Caco-2 (cell line): Measurements from ENCODE around the gene AKT1. TPM values are rescaled to one million over a fixed set of nuclear protein-coding genes. Genes with fewer than 3 reads are reported as not detected.

Source experiments
- BruUV-seq: library from RNA; stranded (reverse); fragments of 400-500 nt; replicated peaks from 2 replicates; lab custom pipeline; 2021; lab: Mats Ljungman, UMichigan
- CTCF ChIA-PET: fragments of 300-600 bp; sonication (Branson Sonifier 250); formaldehyde crosslinking; loops from one replicate; lab custom pipeline; 2022; ENCODE audit warnings: antibody characterized with exemption; lab: Charles Lee
- POLR2A ChIA-PET: fragments of 300-600 bp; sonication (Branson Sonifier 250); formaldehyde crosslinking; loops from one replicate; lab custom pipeline; 2022; ENCODE audit warnings: antibody characterized with exemption; lab: Charles Lee
- DNase-seq, 2 experiments: peaks; one replicate each; pipeline versions ENCODE4 v3.0.0 to v3.0.0-alpha.2; 2020 to 2022
- H3K27me3 ChIP-seq: replicated peaks from 2 replicates; pipeline ENCODE4 v1.6.0; 2011; ENCODE audit warnings: low read length; ENCODE audit not compliant: control insufficient read depth, insufficient read depth
- H3K36me3 ChIP-seq: 2 replicates; pipeline ENCODE4 v1.5.1; 2011; ENCODE audit warnings: low read length; ENCODE audit not compliant: control insufficient read depth, insufficient read depth
- H3K4me1 ChIP-seq: fragments of 250-450 bp; sonication (Bioruptor Pico); 2 replicates; pipeline ENCODE4 v1.5.1; 2020; ENCODE audit warnings: mild to moderate bottlenecking
- H3K4me3 ChIP-seq: 2 replicates; pipeline ENCODE4 v1.5.1; 2011; ENCODE audit warnings: low read depth, mild to moderate bottlenecking, control low read depth, low read length
- H3K9me3 ChIP-seq: fragments of 250-450 bp; sonication (Bioruptor Pico); 2 replicates; pipeline ENCODE4 v1.5.1; 2020; ENCODE audit warnings: mild to moderate bottlenecking, moderate library complexity
- H3K27ac Mint-ChIP-seq: one replicate; pipeline ENCODE4 v1.8.0; 2022; ENCODE audit warnings: mixed read lengths; ENCODE audit not compliant: unreplicated experiment
- H3K27me3 Mint-ChIP-seq: one replicate; pipeline ENCODE4 v1.8.0; 2022; ENCODE audit warnings: mixed read lengths; ENCODE audit not compliant: insufficient read depth, unreplicated experiment
- H3K36me3 Mint-ChIP-seq: one replicate; pipeline ENCODE4 v1.8.0; 2022; ENCODE audit warnings: mild to moderate bottlenecking, mixed read lengths; ENCODE audit not compliant: insufficient read depth, unreplicated experiment
- H3K4me1 Mint-ChIP-seq: one replicate; pipeline ENCODE4 v1.8.0; 2022; ENCODE audit warnings: low read depth, mixed read lengths; ENCODE audit not compliant: unreplicated experiment
- H3K4me3 Mint-ChIP-seq: one replicate; pipeline ENCODE4 v1.8.0; 2022; ENCODE audit warnings: mild to moderate bottlenecking, moderate library complexity, mixed read lengths; ENCODE audit not compliant: unreplicated experiment
- H3K9me3 Mint-ChIP-seq: one replicate; pipeline ENCODE4 v1.8.0; 2022; ENCODE audit warnings: mixed read lengths; ENCODE audit not compliant: unreplicated experiment
- intact Hi-C: fragments of 100-400 bp; cut with micrococcal nuclease; formaldehyde crosslinking; loops from one replicate; pipeline ENCODE4 v1.10.0; 2022; ENCODE audit not compliant: unreplicated experiment
- total RNA-seq: library from RNA; stranded (reverse); gene quantifications from 2 replicates; pipeline ENCODE4 v1.2.3, GENCODE V29; 2022
- TF ChIP-seq, protein P1 (sequence below), 2 experiments: fragments of 200-600 bp in 1 of 2; IDR thresholded peaks; 1 replicate in 1 of 2; 2 replicates in 1 of 2; pipeline versions ENCODE4 v1.5.1 to v1.8.0; 2011 to 2022; ENCODE audit warnings: antibody characterized with exemption in 1 of 2, control low read depth in 1 of 2, inconsistent platforms in 1 of 2, low read depth in 1 of 2, low read length in 1 of 2, mild to moderate bottlenecking in 1 of 2, moderate library complexity in 1 of 2; ENCODE audit not compliant: insufficient read depth in 1 of 2, severe bottlenecking in 1 of 2, unreplicated experiment in 1 of 2

AKT1 gene
- total RNA-seq, 1 experiment from 2014 or later = 110 TPM

DNA sequence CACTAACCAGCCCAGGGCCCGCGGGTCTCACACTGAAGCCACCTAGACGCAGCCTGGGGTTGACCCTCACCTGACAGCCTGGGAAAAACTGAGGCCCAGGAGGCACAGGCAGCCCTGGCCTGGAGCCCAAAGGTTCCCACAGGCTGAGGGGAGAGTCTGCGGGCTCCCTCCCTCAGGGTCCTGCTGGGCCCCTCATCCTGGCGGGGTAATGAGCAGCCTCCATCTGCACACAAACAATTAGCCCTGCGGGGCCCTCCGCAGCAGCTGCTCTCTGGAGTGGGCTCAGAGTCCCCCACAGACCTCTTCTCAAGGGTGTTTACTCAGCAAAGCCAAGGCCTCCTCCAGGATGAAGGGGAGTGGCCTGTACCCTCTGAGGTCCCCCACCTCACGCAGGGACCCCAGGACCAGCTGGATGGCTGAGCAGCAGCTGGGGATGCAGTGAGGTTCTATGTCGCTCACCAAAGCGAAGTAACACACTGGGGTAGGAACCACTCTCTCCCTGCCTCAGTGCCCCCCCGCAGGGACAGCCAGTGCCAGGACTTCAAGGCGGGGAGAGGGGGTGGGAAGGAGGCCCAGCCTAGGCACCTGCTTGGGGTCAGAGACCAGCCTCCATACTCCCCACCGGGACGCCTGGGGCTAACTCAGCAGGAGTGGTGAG, 7.3 kb downstream of the AKT1 start:
- H3K27me3 Mint-ChIP-seq = no peaks in the 10 kb centered on the region
- ChIA-PET CTCF (no interaction called here), POLR2A (no interaction called here)
- no TSS peak for BruUV-seq
- H3K36me3 Mint-ChIP-seq = peaks cover 10% of the 10 kb centered on the region
- H3K27ac Mint-ChIP-seq = no peak overlapping the region
- no peaks in the 10 kb centered on the region for H3K27me3 ChIP-seq
- H3K4me1 Mint-ChIP-seq = no peaks in the 10 kb centered on the region
- DNase-seq = no peak
- TF ChIP-seq, protein P1, sequence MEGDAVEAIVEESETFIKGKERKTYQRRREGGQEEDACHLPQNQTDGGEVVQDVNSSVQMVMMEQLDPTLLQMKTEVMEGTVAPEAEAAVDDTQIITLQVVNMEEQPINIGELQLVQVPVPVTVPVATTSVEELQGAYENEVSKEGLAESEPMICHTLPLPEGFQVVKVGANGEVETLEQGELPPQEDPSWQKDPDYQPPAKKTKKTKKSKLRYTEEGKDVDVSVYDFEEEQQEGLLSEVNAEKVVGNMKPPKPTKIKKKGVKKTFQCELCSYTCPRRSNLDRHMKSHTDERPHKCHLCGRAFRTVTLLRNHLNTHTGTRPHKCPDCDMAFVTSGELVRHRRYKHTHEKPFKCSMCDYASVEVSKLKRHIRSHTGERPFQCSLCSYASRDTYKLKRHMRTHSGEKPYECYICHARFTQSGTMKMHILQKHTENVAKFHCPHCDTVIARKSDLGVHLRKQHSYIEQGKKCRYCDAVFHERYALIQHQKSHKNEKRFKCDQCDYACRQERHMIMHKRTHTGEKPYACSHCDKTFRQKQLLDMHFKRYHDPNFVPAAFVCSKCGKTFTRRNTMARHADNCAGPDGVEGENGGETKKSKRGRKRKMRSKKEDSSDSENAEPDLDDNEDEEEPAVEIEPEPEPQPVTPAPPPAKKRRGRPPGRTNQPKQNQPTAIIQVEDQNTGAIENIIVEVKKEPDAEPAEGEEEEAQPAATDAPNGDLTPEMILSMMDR (IDR thresholded peaks at IDR 0.05; ENCODE audit: insufficient read depth in 1 of 2, low read depth in 1 of 2, low read length in 1 of 2, severe bottlenecking in 1 of 2, unreplicated experiment in 1 of 2) = no peak
- no peaks in the 10 kb centered on the region for H3K9me3 Mint-ChIP-seq
- H3K9me3 ChIP-seq = no peaks in the 10 kb centered on the region
- H3K36me3 ChIP-seq = no peaks in the 10 kb centered on the region
- H3K4me3 Mint-ChIP-seq = no peak overlapping the region
- no peak overlapping the region for H3K4me3 ChIP-seq
- intact Hi-C loops = no loop called here
- no peaks in the 10 kb centered on the region for H3K4me1 ChIP-seq

DNA sequence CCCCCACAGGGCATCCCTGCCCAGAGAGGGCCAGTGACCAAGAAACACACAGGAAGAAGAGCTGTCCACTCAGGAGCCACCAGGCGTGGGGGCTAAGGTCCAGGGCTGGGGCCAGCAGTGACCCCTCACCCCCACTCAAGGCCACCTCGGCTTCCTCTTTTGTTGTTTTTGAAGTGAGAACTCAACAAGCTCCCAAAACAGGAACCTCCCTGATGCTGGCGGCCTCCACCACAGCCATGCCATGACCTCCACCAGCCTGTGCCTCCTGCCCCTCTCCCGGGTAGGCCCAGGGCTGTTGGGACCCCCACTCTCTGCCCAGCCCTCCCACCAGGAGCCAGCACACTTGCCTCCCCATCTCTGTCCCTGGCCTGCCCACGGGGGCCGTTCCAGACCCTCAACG, 7.8 kb downstream of the AKT1 start:
- Mint-ChIP-seq H3K36me3 (peaks cover 10% of the 10 kb centered on the region), H3K27ac (no peak overlapping the region), H3K27me3 (no peaks in the 10 kb centered on the region), H3K9me3 (no peaks in the 10 kb centered on the region), H3K4me3 (no peak overlapping the region), H3K4me1 (no peaks in the 10 kb centered on the region)
- CTCF ChIA-PET = no interaction called here
- intact Hi-C loops = no loop called here
- Histone ChIP-seq H3K4me3 (no peak overlapping the region), H3K9me3 (no peaks in the 10 kb centered on the region), H3K27me3 (no peaks in the 10 kb centered on the region), H3K36me3 (no peaks in the 10 kb centered on the region), H3K4me1 (no peaks in the 10 kb centered on the region)
- POLR2A ChIA-PET = no interaction called here
- BruUV-seq = no TSS peak
- DNase-seq = no peak
- TF ChIP-seq, protein P1 (IDR thresholded peaks at IDR 0.05; ENCODE audit: insufficient read depth in 1 of 2, low read depth in 1 of 2, low read length in 1 of 2, severe bottlenecking in 1 of 2, unreplicated experiment in 1 of 2) = no peak

DNA sequence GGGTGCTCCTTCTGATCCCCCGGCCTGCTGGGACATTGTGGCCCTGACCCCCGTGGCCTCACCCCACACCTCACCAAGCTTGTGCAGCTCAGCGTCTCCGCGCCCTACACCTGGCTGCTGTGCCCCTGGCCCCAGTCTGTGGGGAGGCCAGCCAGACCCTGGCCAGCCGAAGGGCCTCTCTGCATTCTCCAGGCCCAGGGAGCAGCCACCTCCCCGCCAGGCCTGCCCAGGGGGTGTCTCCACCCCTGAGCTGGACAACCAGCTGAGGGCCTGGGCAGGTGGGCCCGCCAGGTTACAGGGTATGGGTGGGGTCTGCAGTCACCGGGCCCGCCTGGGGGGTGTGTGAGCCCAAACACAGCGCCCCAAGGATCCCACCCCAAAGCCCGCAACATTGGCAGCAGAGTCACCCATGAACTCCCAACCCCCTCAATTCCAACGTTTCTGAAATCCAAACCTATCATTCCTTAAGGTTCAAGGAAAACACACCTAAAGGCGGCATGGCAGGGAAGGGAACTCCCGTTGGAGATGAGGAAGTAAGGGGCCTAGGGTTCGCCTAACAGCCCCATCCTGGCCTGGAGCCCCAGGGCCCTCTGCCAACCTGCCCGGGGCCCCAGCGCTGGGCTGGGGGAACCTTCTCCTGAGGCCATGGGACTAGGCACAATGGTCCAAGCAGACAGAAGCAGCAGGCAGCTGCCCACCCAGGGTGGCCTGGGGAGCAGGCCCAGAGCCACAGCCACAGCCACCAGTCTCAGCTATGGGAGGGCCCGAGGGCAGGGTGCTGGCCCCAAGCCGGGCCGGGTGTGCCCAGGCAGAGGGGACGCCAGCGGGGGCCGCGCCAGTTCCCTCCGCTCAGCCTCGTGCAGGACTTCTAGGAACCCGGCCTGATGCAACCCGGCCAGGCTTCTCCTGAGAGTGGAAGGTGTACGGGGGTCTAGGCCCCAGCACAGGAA, 8.5 kb downstream of the AKT1 start:
- intact Hi-C loops = no loop called here
- no peaks in the 10 kb centered on the region for H3K27me3 Mint-ChIP-seq

More for the DNA sequence above, 8.5 kb downstream of the AKT1 start:
- Mint-ChIP-seq H3K36me3 (peaks cover 10% of the 10 kb centered on the region), H3K4me3 (no peak overlapping the region), H3K27ac (no peak overlapping the region), H3K4me1 (no peaks in the 10 kb centered on the region), H3K9me3 (no peaks in the 10 kb centered on the region)
- H3K27me3 ChIP-seq = no peaks in the 10 kb centered on the region
- no peak for DNase-seq
- TF ChIP-seq, protein P1 (IDR thresholded peaks at IDR 0.05; ENCODE audit: insufficient read depth in 1 of 2, low read depth in 1 of 2, low read length in 1 of 2, severe bottlenecking in 1 of 2, unreplicated experiment in 1 of 2) = no peak
- CTCF ChIA-PET = no interaction called here
- no TSS peak for BruUV-seq
- no peaks in the 10 kb centered on the region for H3K9me3 ChIP-seq
- H3K4me1 ChIP-seq = no peaks in the 10 kb centered on the region
- POLR2A ChIA-PET = no interaction called here
- H3K4me3 ChIP-seq = no peak overlapping the region
- no peaks in the 10 kb centered on the region for H3K36me3 ChIP-seq
